OCI-LY3 (cell line): ENCODE data around the gene PARN.

Experiments
- H2AFZ ChIP-seq: fragments of 200-600, 300-600 bp; shearing (Covaris generic); 2 replicates; pipeline ENCODE4 v1.6.0; 2014; ENCODE audit warnings: antibody characterized with exemption, low read depth, low read length
- H3K27ac ChIP-seq: fragments of 200-600, 300-600 bp; sonication (generic); 2 replicates; pipeline ENCODE4 v1.5.1; 2014; ENCODE audit warnings: mild to moderate bottlenecking, low read length, moderate library complexity, mixed read lengths
- H3K27me3 ChIP-seq: fragments of 200-600, 300-600 bp; sonication (generic); 2 replicates; pipeline ENCODE4 v1.6.1; 2014; ENCODE audit warnings: low read depth, low read length, mixed read lengths
- H3K36me3 ChIP-seq: fragments of 200-600, 300-600 bp; sonication (generic); replicated peaks from 2 replicates; pipeline ENCODE3; 2014; ENCODE audit warnings: low read depth, low read length, mixed read lengths
- H3K4me1 ChIP-seq: fragments of 300-600, 200-600 bp; sonication (generic); 2 replicates; pipeline ENCODE4 v1.6.1; 2014; ENCODE audit warnings: low read length, mixed read lengths
- H3K4me2 ChIP-seq: fragments of 200-600, 300-600 bp; sonication (generic); 2 replicates; pipeline ENCODE4 v1.6.1; 2014; ENCODE audit warnings: low read length, mixed read lengths
- H3K4me3 ChIP-seq: fragments of 300-600, 200-600 bp; sonication (generic); 2 replicates; pipeline ENCODE4 v1.5.1; 2014; ENCODE audit warnings: antibody characterized with exemption, mild to moderate bottlenecking, low read length, moderate library complexity
- H3K79me2 ChIP-seq: fragments of 300-600, 200-600 bp; shearing (Covaris generic); 2 replicates; pipeline ENCODE4 v1.6.1; 2014; ENCODE audit warnings: mild to moderate bottlenecking, low read length, mixed read lengths
- H3K9ac ChIP-seq: fragments of 300-600, 200-600 bp; shearing (Covaris generic); 2 replicates; pipeline ENCODE4 v1.6.0; 2014; ENCODE audit warnings: mild to moderate bottlenecking, low read length, moderate library complexity
- H3K9me3 ChIP-seq: fragments of 200-600, 300-600 bp; shearing (Covaris generic); 2 replicates; pipeline ENCODE4 v1.6.1; 2014; ENCODE audit warnings: low read length, mixed read lengths; ENCODE audit not compliant: insufficient read depth
- H4K20me1 ChIP-seq: fragments of 200-600, 300-600 bp; sonication (generic); 2 replicates; pipeline ENCODE4 v1.6.1; 2016; ENCODE audit warnings: low read length, mixed read lengths; ENCODE audit not compliant: insufficient read depth
- CTCF ChIP-seq: fragments of 200-600, 300-600 bp; sonication (generic); IDR thresholded peaks from 2 replicates; pipeline ENCODE4 v1.5.1; 2014; ENCODE audit warnings: antibody characterized with exemption, low read length, low read depth
- EZH2phosphoT487 ChIP-seq: fragments of 200-600 bp; shearing (Covaris generic); IDR thresholded peaks from 2 replicates; pipeline ENCODE4 v1.6.1; 2018; ENCODE audit warnings: antibody characterized with exemption, mixed run types, low read depth

PARN gene

GRCh38 chr16:14513389-14514107 lies 116.5 kb downstream of the PARN start:
- TF ChIP-seq EZH2phosphoT487 (no peak), CTCF (no peak)
- no peaks in the 10 kb centered on the region for H3K79me2 ChIP-seq
- H3K4me1 ChIP-seq = no peaks in the 10 kb centered on the region
- H2AFZ ChIP-seq = no peak overlapping the region
- no peaks in the 10 kb centered on the region for H4K20me1 ChIP-seq
- H3K4me3 ChIP-seq = no peak overlapping the region
- H3K27ac ChIP-seq = no peak overlapping the region
- H3K27me3 ChIP-seq = no peaks in the 10 kb centered on the region
- no peaks in the 10 kb centered on the region for H3K36me3 ChIP-seq
- H3K9me3 ChIP-seq = no peaks in the 10 kb centered on the region
- no peak overlapping the region for H3K4me2 ChIP-seq
- no peak overlapping the region for H3K9ac ChIP-seq

- Histone ChIP-seq H3K79me2 (no peaks in the 10 kb centered on the region), H3K9me3 (no peaks in the 10 kb centered on the region), H3K27ac (no peak overlapping the region), H3K4me2 (no peak overlapping the region), H3K4me1 (no peaks in the 10 kb centered on the region), H3K4me3 (no peak overlapping the region), H2AFZ (no peak overlapping the region), H3K9ac (no peak overlapping the region), H4K20me1 (no peaks in the 10 kb centered on the region), H3K27me3 (no peaks in the 10 kb centered on the region), H3K36me3 (no peaks in the 10 kb centered on the region)
- TF ChIP-seq CTCF = no peak
- no peak for TF ChIP-seq EZH2phosphoT487
Measured at GRCh38 chr16:14511800-14512135, 118.3 kb downstream of the PARN start.

GRCh38 chr16:14510939-14511799 lies 118.9 kb downstream of the PARN start:
- no peaks in the 10 kb centered on the region for H3K79me2 ChIP-seq
- no peak overlapping the region for H3K9ac ChIP-seq
- H3K9me3 ChIP-seq = no peaks in the 10 kb centered on the region
- H4K20me1 ChIP-seq = no peaks in the 10 kb centered on the region
- no peak overlapping the region for H2AFZ ChIP-seq
- TF ChIP-seq EZH2phosphoT487 = no peak
- TF ChIP-seq CTCF = no peak
- H3K27ac ChIP-seq = no peak overlapping the region
- H3K36me3 ChIP-seq = no peaks in the 10 kb centered on the region
- no peaks in the 10 kb centered on the region for H3K27me3 ChIP-seq
- no peak overlapping the region for H3K4me3 ChIP-seq
- H3K4me1 ChIP-seq = no peaks in the 10 kb centered on the region
- H3K4me2 ChIP-seq = no peak overlapping the region

GRCh38 chr16:14510581-14510938 lies 119.5 kb downstream of the PARN start:
- Histone ChIP-seq H3K4me2 (no peak overlapping the region), H3K79me2 (no peaks in the 10 kb centered on the region), H4K20me1 (no peaks in the 10 kb centered on the region), H3K9me3 (no peaks in the 10 kb centered on the region), H3K9ac (no peak overlapping the region), H3K4me3 (no peak overlapping the region), H2AFZ (no peak overlapping the region), H3K27me3 (no peaks in the 10 kb centered on the region), H3K4me1 (peaks cover 6% of the 10 kb centered on the region), H3K36me3 (no peaks in the 10 kb centered on the region), H3K27ac (no peak overlapping the region)
- no peak for TF ChIP-seq CTCF
- TF ChIP-seq EZH2phosphoT487 = no peak
